ENCODE results near the gene CDK2AP2.

Gene CDK2AP2

GRCh38 chr11:67503119-67504004 is 4.6 kb downstream of the CDK2AP2 start:
- DNase-seq = no peak

DNA sequence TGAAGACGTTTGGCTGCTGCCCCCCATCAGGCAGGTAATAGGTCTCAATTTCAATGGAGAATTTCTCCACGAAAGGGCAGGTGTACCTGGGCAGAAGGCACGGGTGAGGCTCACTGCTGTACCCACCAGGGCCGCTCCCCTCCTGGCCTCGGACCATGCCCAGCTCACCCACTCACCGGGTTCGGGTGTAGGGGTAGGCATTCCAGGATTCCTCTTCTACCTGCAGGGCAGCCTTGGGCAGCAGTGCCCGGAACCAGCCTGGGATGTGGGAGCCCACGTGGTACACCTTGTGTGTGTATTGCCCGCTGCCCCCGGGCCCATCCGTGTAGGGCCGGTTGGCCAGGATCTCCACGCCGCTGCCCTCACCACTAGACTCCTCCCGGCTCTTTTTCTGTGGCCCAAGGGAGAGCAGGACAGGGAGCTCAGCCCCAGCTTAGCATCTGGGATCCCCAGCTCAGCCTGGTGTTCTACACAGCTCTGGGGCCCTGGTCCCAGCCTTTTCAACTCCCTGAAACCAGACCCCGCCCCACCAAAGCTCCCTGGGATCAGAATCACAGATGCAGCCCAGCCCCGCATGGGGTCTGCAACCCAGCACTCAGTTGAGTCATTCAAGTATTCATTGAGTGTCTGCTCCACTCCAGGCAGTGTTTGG is 5.5 kb downstream of the CDK2AP2 start:
- no peak for DNase-seq

- DNase-seq = no peak
These were observed 6.1 kb downstream of the CDK2AP2 start for GRCh38 chr11:67501854-67502253.

DNA sequence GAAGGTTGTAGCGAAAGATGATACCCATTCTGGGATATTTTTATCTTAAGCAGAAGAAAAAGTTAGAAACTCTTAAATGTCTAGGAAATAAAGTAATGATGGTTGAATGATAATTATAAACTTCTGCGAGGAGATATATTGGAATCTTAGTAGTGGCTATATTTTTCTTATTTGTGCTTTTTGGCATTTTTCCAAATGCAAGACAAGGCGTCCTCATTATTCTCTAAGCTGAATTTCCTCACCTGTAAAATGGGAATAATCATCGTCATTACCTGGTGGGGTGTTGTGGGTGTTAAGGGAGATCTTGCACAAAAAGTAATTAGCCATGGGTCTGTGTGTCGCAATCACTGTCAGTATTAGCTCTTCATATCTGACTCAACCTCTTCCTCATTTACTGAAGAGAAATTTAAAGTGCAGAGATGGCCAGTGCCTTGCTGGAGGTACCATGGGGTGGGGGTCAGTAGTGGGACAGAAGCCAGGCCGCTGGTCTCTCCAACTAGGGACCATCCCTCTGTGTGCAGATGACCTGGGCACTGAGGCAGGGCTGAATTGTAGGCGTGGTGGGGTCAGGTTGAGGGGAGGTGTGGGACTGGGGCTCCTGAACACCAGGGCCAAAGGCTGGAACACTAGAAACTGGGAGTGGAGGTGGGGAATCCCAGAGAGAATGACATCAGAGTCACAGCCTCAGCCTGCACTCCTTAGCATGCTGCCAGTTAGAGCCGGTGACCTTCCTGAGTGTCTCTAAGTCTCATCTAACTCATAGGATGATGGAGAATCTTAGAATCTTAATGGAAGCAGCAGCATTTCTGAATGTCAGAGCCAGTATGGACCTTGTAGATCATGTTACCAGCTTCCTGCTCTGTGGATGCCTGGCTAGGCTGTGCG is 6.9 kb downstream of the CDK2AP2 start:
- no peak for DNase-seq

DNA sequence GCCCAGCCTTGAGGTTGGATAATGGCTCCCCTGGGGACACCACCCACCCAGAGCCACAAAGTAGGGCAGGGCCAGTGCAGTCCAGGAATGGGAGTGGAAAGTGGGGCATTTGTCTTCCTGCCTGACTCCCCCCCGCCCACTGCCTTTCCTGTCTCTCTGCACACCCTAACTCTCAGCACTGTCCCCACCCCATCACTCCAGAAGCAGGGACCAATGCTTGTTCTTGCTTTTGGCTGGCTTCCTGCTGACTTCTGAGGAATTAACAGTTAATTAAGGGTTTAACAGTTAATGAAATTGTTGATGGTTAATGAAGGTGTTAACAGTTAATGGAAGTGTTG is 7.5 kb downstream of the CDK2AP2 start:
- DNase-seq = no peak

- DNase-seq = no peak
These were observed 8.0 kb downstream of the CDK2AP2 start for GRCh38 chr11:67499808-67500483.

GRCh38 chr11:67498544-67498972 is 9.4 kb downstream of the CDK2AP2 start:
- no peak for DNase-seq

DNA sequence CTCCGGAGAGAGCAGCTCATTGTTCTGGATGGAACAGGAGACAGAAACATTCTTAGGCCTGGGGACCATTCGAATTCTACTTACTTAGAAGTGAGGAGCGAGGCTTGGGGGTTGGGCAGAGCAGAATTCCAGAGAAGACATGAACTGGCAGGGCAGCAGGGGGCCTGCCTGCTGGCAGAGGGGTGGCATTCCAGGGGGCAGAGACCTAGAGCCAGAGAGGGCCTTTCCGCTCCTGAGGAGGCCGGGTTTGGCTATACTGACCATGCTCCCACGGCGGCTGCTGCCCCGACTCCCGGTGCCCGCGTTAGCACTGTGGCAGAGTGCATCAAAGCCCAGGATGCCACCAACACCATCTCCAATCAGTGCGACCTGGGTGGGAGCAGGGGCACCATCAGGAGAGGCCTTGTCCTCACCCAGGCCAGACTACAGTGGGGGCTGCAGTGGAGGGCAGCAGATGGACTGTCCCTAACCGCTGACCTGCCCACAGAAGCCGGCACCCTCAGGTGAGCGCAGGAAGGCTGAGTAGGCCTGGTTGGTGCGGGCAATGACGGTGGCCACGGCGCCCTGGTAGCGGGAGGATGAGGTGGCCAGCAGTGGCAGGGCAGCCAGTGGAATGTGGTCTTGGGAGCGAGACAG is 10.2 kb downstream of the CDK2AP2 start:
- no peak for DNase-seq

DNA sequence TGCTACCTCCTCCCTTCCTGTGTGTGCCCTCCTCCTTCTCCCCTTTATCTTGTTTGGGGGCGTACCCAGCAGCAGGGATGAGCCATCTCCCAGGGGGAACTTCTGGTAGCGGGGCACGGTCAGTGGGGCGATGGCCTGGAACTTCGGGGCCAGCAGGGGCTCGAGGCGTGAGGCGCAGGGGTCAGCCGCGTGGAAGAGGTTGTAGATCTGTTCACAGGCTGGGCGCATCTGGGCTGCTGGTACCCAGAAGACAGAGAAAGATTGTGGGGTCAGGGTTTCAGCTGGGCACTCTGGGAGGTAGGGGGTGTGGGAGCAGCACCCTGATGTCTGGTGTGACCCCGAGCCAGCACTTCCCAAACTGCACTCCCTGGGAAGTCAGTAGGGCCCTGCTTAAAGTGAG is 11.8 kb downstream of the CDK2AP2 start:
- DNase-seq = no peak

GRCh38 chr11:67495234-67496005 is 12.5 kb downstream of the CDK2AP2 start:
- DNase-seq = no peak

DNA sequence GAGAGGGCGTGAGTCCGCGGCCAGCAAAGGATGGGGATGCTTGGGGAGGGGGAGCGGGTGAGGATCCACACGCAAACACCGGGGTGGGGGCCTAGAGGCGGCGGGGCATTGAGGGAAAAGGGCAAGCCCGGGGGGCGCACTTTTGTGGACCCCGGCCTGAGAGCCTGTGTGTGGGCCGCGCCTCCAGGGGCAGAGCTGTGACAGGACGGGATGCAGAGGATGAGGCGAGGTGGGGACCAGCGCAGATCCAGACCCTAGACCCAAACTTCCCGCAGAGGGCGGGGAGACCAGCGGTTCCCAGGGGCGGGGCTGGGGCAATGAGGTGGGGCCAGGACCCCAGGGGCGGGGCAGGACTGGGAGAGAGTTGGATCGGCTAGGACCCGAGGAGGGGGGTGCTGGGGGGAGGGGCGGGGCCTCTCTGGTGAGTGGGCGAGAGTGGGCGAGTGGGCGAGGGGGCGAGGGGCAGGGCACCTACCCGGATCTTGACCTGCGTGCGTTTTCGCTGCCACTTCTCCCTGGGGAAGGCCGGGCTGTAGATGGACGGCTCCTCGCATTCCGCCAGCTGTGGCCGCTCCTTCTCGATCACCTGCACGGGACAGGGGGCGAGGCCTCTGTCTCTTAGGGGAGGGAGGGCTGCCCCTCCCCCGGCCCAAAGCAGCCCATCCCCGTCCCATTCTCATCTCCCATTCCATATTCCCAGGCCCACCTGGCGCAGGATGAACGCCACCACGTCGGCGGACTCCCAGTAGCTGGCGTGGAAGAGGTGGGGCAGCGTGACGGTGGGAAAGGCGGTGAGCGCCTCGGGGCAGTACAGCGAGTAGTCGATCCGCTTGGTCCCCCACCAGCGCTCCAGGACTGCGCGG is 13.4 kb downstream of the CDK2AP2 start:
- no peak for DNase-seq

- DNase-seq = no peak
These were observed 14.2 kb downstream of the CDK2AP2 start for GRCh38 chr11:67493548-67494370.

DNA sequence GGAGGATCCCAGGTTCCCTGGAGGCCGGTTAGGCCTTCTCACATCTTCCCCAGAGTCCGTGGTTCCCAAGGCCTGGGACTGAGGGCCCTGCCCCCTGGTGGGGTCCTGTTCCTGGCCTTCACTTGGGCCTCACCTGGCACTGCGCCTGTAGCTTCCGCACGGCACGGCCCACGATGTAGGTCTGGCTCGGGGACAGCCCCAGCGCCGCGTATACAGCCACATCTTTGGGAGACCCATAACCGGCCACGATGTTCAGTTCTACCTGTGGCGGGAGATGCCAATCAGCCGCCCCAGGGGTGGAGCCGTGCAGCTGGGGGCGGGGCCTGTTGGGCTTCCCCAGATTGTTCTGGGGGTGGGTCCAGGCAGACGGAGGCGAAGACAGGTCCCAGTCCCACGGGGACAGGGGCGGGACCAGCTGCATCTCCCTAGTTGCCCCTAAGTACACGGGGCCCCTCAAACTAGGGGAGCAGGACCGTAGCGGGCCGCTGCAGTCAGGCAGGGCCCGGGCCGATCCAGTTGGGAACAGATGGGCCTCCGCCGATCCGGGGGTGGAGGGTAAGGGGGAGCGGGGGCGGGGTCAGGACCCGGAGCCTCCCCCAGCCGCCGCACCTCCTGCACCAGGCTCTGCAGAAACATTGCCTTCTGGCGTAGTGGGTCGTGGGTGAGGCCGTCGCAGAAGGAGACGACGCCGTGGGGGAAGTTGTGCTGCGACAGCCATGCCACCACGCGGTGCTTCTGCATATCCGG is 15.0 kb downstream of the CDK2AP2 start:
- no peak for DNase-seq

DNA sequence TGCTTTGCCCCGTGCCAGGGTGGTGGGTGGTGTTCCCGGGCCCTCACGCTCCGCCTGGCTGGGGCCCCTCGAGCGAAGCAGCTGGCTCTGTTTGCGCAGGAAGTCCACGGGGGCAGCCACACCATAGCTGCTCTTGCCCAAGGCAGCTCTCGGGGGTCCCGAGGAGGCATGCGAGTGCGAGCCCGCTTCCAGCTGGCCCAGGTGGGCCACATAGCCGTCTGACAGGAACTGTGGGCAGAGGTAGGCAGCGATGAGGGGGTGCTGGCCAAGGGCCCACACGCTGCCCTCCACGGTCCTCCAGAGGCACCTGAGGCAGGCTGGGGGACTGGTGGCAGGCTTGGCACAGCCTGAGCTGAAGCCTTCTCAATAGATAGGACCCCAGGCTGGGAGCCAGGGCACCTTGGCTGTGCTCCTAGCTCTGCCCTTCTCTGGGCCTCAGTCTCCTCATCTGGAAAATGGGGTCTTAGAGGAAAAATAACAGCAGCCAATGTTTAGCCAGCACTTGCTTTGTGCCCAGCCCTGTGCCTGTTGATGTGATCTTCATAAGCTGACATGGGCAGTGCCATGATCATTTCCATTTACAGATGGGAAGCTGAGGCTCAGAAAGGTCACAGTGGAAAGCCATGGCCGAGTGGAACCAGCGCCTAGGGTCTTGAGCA is 15.8 kb downstream of the CDK2AP2 start:
- no peak for DNase-seq

- DNase-seq = no peak
These were observed 16.5 kb downstream of the CDK2AP2 start for GRCh38 chr11:67491276-67492068.

DNA sequence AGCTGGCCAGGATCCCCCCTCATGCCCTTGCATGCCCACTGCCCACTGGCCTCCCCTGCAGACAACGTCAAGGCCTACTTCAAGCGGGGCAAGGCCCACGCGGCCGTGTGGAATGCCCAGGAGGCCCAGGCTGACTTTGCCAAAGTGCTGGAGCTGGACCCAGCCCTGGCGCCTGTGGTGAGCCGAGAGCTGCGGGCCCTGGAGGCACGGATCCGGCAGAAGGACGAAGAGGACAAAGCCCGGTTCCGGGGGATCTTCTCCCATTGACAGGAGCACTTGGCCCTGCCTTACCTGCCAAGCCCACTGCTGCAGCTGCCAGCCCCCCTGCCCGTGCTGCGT is 17.3 kb downstream of the CDK2AP2 start:
- DNase-seq = no peak

DNA sequence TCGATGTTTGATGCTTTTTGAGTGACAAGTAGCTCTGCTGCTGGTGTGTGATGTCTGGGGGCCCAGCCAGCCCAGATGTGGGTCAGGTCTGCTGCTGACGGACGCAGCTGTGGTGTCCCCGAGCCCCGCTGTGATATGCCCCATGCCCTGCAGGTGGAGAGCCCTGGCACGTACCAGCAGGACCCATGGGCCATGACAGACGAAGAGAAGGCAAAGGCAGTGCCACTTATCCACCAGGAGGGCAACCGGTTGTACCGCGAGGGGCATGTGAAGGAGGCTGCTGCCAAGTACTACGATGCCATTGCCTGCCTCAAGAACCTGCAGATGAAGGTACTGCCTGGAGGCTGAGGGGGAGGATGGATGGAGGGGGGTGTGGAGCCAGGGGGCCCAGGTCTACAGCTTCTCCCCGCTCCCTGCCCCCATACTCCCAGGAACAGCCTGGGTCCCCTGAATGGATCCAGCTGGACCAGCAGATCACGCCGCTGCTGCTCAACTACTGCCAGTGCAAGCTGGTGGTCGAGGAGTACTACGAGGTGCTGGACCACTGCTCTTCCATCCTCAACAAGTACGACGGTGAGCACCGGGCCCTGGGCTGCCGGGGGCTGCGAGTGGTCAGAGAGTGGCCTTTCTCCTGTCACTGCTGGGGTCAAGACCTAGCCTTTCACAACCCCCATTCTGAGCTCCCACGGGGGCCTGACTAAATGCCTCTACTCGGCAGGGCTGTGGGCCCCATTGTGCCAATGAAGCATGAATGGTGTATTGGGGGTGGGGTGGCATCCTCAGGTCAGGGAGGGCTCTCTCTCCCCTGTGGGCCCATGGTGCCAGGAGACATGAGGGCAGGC is 17.9 kb downstream of the CDK2AP2 start:
- no peak for DNase-seq
